Measurements from ENCODE around the gene AIPL1.

GRCh38 chr17:6476076-6476809 is 41.3 kb upstream of the AIPL1 start:
- TF ChIP-seq CTCF (IDR thresholded peaks at IDR 0.05; ENCODE audit: low read length) (no peak), EZH2 (IDR thresholded peaks at IDR 0.05; ENCODE audit: borderline replicate concordance, low read length) (no peak)

Measured in OCI-LY1 (cell line).